HepG2 (cell line): ENCODE results near the gene CLIC1. TPM values are rescaled to one million over a fixed set of nuclear protein-coding genes. Genes with fewer than 3 reads are reported as not detected.

ENCODE experiments used
- ATAD3A ChIP-seq: sonication (generic); formaldehyde crosslinking; IDR thresholded peaks from 2 replicates; pipeline ENCODE4 v1.4.0; 2020; ENCODE audit warnings: missing genetic modification reagents
- ATM ChIP-seq: fragments of 450-650 bp; IDR thresholded peaks from 2 replicates; pipeline ENCODE4 v1.7.1; 2017; ENCODE audit warnings: mild to moderate bottlenecking, borderline replicate concordance
- HIVEP1 ChIP-seq: sonication (generic); formaldehyde crosslinking; IDR thresholded peaks from 2 replicates; pipeline ENCODE4 v1.4.0; 2020; ENCODE audit warnings: mild to moderate bottlenecking, missing genetic modification reagents
- HMG20B ChIP-seq: conservative IDR thresholded peaks from 2 replicates; pipeline ENCODE4 v1.6.1; 2016; ENCODE audit warnings: missing genetic modification reagents, missing compliant biosample characterization
- IRF2 ChIP-seq: IDR thresholded peaks from 2 replicates; pipeline ENCODE4 v1.6.1; 2018; ENCODE audit warnings: missing genetic modification reagents, missing compliant biosample characterization
- KDM1A ChIP-seq: IDR thresholded peaks from 2 replicates; pipeline ENCODE4 v1.6.1; 2016; ENCODE audit warnings: missing compliant biosample characterization
- MIER2 ChIP-seq: IDR thresholded peaks from 2 replicates; pipeline ENCODE4 v1.6.1; 2016; ENCODE audit warnings: missing biosample characterization, missing genetic modification reagents
- MXD1 ChIP-seq: sonication (generic); formaldehyde crosslinking; IDR thresholded peaks from 2 replicates; pipeline ENCODE4 v1.4.0; 2020; ENCODE audit warnings: mild to moderate bottlenecking, missing genetic modification reagents
- NR2F2 ChIP-seq: IDR thresholded peaks from 2 replicates; pipeline ENCODE4 v1.6.1; 2012; ENCODE audit warnings: low read depth, inconsistent platforms, borderline replicate concordance
- SIX4 ChIP-seq: sonication (generic); formaldehyde crosslinking; IDR thresholded peaks from 2 replicates; pipeline ENCODE4 v1.4.0; 2020; ENCODE audit warnings: missing genetic modification reagents
- SNRNP70 ChIP-seq: fragments of 200-400 bp; formaldehyde crosslinking; IDR thresholded peaks from 2 replicates; pipeline ENCODE4 v1.6.1; 2017; ENCODE audit warnings: mild to moderate bottlenecking, low read depth, low read length, moderate library complexity
- SOX13 ChIP-seq, 3 experiments: fragments of 450-650 bp in 1 of 3; sonication (generic) in 1 of 3; formaldehyde crosslinking in 1 of 3; IDR thresholded peaks in 2 of 3; conservative IDR thresholded peaks in 1 of 3; 2 replicates each; pipeline versions ENCODE4 v1.5.0 to v1.6.1; 2016 to 2020; ENCODE audit warnings: antibody characterized with exemption in 1 of 3, mild to moderate bottlenecking in 1 of 3, missing compliant biosample characterization in 1 of 3, missing genetic modification reagents in 1 of 3, moderate library complexity in 1 of 3
- SP5 ChIP-seq: IDR thresholded peaks from 2 replicates; pipeline ENCODE4 v1.6.1; 2016; ENCODE audit warnings: low read depth, borderline replicate concordance
- TSC22D2 ChIP-seq: sonication (generic); formaldehyde crosslinking; IDR thresholded peaks from 2 replicates; pipeline ENCODE4 v1.5.1; 2020; ENCODE audit warnings: missing genetic modification reagents, mild to moderate bottlenecking, borderline replicate concordance
- YEATS2 ChIP-seq: sonication (generic); formaldehyde crosslinking; IDR thresholded peaks from 2 replicates; pipeline ENCODE4 v1.4.0; 2020; ENCODE audit warnings: missing genetic modification reagents, borderline replicate concordance
- ZBTB1 ChIP-seq: sonication (generic); formaldehyde crosslinking; IDR thresholded peaks from 2 replicates; pipeline ENCODE4 v1.4.0; 2020; ENCODE audit warnings: missing genetic modification reagents, borderline replicate concordance
- ZBTB33 ChIP-seq: sonication (generic); formaldehyde crosslinking; IDR thresholded peaks from 2 replicates; pipeline ENCODE4 v1.4.0; 2020; ENCODE audit warnings: missing genetic modification reagents
- ZBTB49 ChIP-seq: sonication (generic); formaldehyde crosslinking; IDR thresholded peaks from 2 replicates; pipeline ENCODE4 v1.4.0; 2020; ENCODE audit warnings: missing genetic modification reagents, borderline replicate concordance
- ZBTB8A ChIP-seq: sonication (generic); formaldehyde crosslinking; IDR thresholded peaks from 2 replicates; pipeline ENCODE4 v1.4.0; 2020; ENCODE audit warnings: mild to moderate bottlenecking, low read depth, missing genetic modification reagents, borderline replicate concordance
- ZFP90 ChIP-seq: sonication (generic); formaldehyde crosslinking; IDR thresholded peaks from 2 replicates; pipeline ENCODE4 v1.8.0; 2022; ENCODE audit warnings: missing genetic modification reagents, mild to moderate bottlenecking, inconsistent platforms, borderline replicate concordance
- ZNF275 ChIP-seq: sonication (generic); formaldehyde crosslinking; IDR thresholded peaks from 2 replicates; pipeline ENCODE4 v1.8.0; 2022; ENCODE audit warnings: missing genetic modification reagents, mild to moderate bottlenecking, inconsistent platforms, borderline replicate concordance
- ZNF737 ChIP-seq: sonication (generic); formaldehyde crosslinking; IDR thresholded peaks from 2 replicates; pipeline ENCODE4 v1.5.0; 2020; ENCODE audit warnings: missing genetic modification reagents, mild to moderate bottlenecking, borderline replicate concordance
- ZNF788 ChIP-seq: sonication (generic); formaldehyde crosslinking; IDR thresholded peaks from 2 replicates; pipeline ENCODE4 v1.5.0; 2020; ENCODE audit warnings: mild to moderate bottlenecking, missing genetic modification reagents, borderline replicate concordance
- ZZZ3 ChIP-seq: sonication (generic); formaldehyde crosslinking; IDR thresholded peaks from 2 replicates; pipeline ENCODE4 v1.4.0; 2020; ENCODE audit warnings: missing genetic modification reagents, mild to moderate bottlenecking, borderline replicate concordance
- polyA plus RNA-seq, 8 experiments: library from polyadenylated mRNA; depleted of rRNA in 3 of 8; stranded (reverse) in 7 of 8; unstranded in 1 of 8; fragments of >200 nt; fragmentation: Illumina TruSeq in 4 of 8; extraction: Trizol in 4 of 8; gene quantifications; 2 replicates each; pipeline versions ENCODE4 v1.2.1 to v1.2.3, GENCODE V29; 2011 to 2016; ENCODE audit warnings: low read depth in 4 of 8, missing spikeins in 1 of 8, mixed read lengths in 1 of 8; ENCODE audit not compliant: insufficient read depth in 1 of 8
- total RNA-seq, 5 experiments: library from RNA; depleted of rRNA; stranded (reverse); fragments of >200 nt; fragmentation: Illumina TruSeq; extraction: Trizol; gene quantifications; 2 replicates each; pipeline ENCODE4 v1.2.3, GENCODE V29; 2016; ENCODE audit warnings: low read depth in 1 of 5

CLIC1 gene
- total and polyA plus RNA-seq, 2 of the 13 experiments (the other 11 are each of a cell fraction or from before 2014, with no cell fraction given) = 602 to 891 TPM

GRCh38 chr6:31737315-31737990 is 1.1 kb upstream of the CLIC1 start (continued):
- TF ChIP-seq KDM1A (CRISPR knock-in tag) = 0 out of 2 replicates have a peak, but pooled peaks have one; percentile 7
- no peak; the same call in none of the 2 replicates for TF ChIP-seq SOX13 (IDR thresholded peaks at IDR 0.05)
- peak in 1 of 2 experiments; percentile 86; a peak in 3 of 4 replicates for TF ChIP-seq SOX13 (CRISPR knock-in tag; conservative IDR thresholded peaks at IDR 0.05 in 1 of 2, IDR thresholded peaks at IDR 0.05 in 1 of 2)
- no peak for TF ChIP-seq MIER2 (CRISPR knock-in tag)
- TF ChIP-seq NR2F2 = no peak
- no peak for TF ChIP-seq ZNF275 (CRISPR knock-in tag)
- TF ChIP-seq ZNF737 (CRISPR knock-in tag) = no peak
- TF ChIP-seq HIVEP1 (CRISPR knock-in tag) = no peak
- peak; percentile 12; the same call in 1 of the 2 replicates for TF ChIP-seq ZFP90 (CRISPR knock-in tag)
- no peak; the same call in 1 of the 2 replicates for TF ChIP-seq IRF2 (CRISPR knock-in tag)
- peak; percentile 99 for TF ChIP-seq SP5 (CRISPR knock-in tag)
- no peak for TF ChIP-seq ZBTB49
- TF ChIP-seq ZBTB8A (CRISPR knock-in tag) = no peak
- TF ChIP-seq YEATS2 (CRISPR knock-in tag) = peak; percentile 9; the same call in 1 of the 2 replicates
- TF ChIP-seq ZZZ3 = no peak
- TF ChIP-seq HMG20B (CRISPR knock-in tag) = 0 out of 2 replicates have a peak, but pooled peaks have one; percentile 49
- no peak for TF ChIP-seq SIX4 (CRISPR knock-in tag)
- no peak for TF ChIP-seq SNRNP70
- no peak for TF ChIP-seq TSC22D2 (CRISPR knock-in tag)
- TF ChIP-seq ZBTB1 (CRISPR knock-in tag) = no peak
- TF ChIP-seq ZBTB33 (CRISPR knock-in tag) = no peak; the same call in 1 of the 2 replicates
- TF ChIP-seq ATM = no peak
- TF ChIP-seq ATAD3A (CRISPR knock-in tag) = no peak
- peak; percentile 57; the same call in 1 of the 2 replicates for TF ChIP-seq ZNF788 (CRISPR knock-in tag)
- TF ChIP-seq MXD1 = no peak
